ENCODE results near the gene ZRANB1. TPM values are rescaled to one million over a fixed set of nuclear protein-coding genes. Genes with fewer than 3 reads are reported as not detected.
A peak's percentile ranks its signal among the peaks of the same experiment; 100 is the strongest.

ZRANB1 gene
- total and polyA plus RNA-seq, 2 of the 13 experiments (the other 11 are each of a cell fraction or from before 2014, with no cell fraction given) = 10.3 to 19.6 TPM

GRCh38 chr10:124898471-124898870 lies 43.5 kb upstream of the ZRANB1 start (continued):
- TF ChIP-seq ZNF280D (CRISPR knock-in tag; IDR thresholded peaks at IDR 0.05) (no peak), HNF1B (CRISPR knock-in tag; IDR thresholded peaks at IDR 0.05) (peak; percentile 71; the same call in 1 of the 2 replicates), SOX6 (IDR thresholded peaks at IDR 0.05) (no peak), SOX6 (CRISPR knock-in tag; IDR thresholded peaks at IDR 0.05) (no peak), ZNF687 (CRISPR knock-in tag; IDR thresholded peaks at IDR 0.05) (0 out of 2 replicates have a peak, but pooled peaks have one; percentile 18), ZNF646 (CRISPR knock-in tag; IDR thresholded peaks at IDR 0.05) (no peak), ARHGAP35 (CRISPR knock-in tag; IDR thresholded peaks at IDR 0.05; ENCODE audit: borderline replicate concordance) (no peak), HMGA1 (CRISPR knock-in tag; conservative IDR thresholded peaks at IDR 0.05) (no peak), RFXANK (CRISPR knock-in tag; IDR thresholded peaks at IDR 0.05) (no peak), SAP130 (CRISPR knock-in tag; IDR thresholded peaks at IDR 0.05; ENCODE audit: low read depth) (peak; percentile 29; the same call in 1 of the 2 replicates), ZSCAN20 (CRISPR knock-in tag; IDR thresholded peaks at IDR 0.05; ENCODE audit: borderline replicate concordance) (no peak), ZNF501 (CRISPR knock-in tag; IDR thresholded peaks at IDR 0.05) (0 out of 2 replicates have a peak, but pooled peaks have one; percentile 24)

Data from HepG2 (cell line).